ENCODE results near the gene CLSTN2.

CLSTN2 gene

DNA sequence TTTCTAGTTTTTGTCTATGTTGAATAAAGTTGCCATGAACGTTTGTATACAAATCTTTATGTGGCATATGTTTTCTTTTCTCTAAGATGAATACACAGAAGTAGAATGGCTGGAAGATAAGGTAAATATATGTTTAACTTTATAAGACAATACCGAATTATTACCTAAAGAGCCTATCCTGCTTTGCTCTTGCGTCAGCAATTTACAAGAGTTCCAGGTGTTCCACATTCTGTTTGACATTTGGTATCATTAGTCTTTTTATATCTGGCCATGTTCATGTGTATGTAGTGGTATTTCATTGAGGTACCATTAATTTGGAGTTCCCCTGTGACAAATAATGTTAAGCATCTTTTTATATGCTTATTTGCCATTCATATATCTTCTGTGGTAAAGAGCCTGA is 668.8 kb downstream of the CLSTN2 start:
- in situ Hi-C loops (cut with HindIII; ENCODE audit: low pct_unique_long_range_greater_than_20kb, low sequenced_read_pairs), result no loop called here
- no peak for DNase-seq (ENCODE audit: low read depth in 1 of 2, low spot score in 1 of 2)
- TF ChIP-seq JUND (IDR thresholded peaks at IDR 0.05; ENCODE audit: low read depth), result no peak

DNA sequence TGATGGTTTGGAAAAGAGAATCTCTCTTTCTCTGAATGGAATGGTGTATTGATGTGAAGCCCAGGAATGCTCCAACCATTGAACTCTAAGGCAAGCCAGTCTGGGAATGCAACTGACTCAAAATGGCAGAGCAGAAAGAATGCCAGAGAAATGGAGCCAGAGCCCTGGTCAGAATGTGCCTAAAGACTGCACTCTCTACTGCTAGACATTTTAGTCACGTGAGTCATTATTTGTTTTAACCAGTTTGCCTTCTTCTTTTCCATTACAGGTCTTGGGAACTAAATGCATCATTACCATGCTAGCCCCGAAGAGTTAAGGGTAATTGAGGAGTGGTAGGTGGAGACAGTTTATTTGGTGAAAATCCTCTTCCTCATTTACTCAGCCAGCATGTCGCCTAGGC is 675.6 kb downstream of the CLSTN2 start:
- no peak for DNase-seq (ENCODE audit: low read depth in 1 of 2, low spot score in 1 of 2)
- TF ChIP-seq JUND (IDR thresholded peaks at IDR 0.05; ENCODE audit: low read depth), result no peak
- in situ Hi-C loops (cut with HindIII; ENCODE audit: low pct_unique_long_range_greater_than_20kb, low sequenced_read_pairs), result no loop called here

DNA sequence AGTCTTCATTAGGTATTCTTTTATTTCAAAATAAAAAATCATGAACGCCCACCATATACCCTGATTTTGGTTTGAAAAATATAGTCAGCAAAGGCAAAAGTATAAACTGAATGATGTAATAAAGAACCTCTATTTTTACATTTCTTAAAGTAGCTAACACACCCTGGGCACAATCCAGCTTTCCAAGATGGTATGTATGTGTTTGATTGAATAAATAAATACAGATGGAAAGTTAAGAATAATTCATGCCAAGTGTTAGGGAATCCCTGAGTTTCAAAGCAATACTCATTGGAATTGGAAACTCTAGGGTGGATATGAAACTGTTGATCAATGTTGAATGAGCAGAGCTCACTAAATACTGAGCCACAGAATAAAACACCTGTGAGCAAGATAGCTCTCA is 679.0 kb downstream of the CLSTN2 start:
- in situ Hi-C loops (cut with HindIII; ENCODE audit: low pct_unique_long_range_greater_than_20kb, low sequenced_read_pairs), result no loop called here
- no peak for DNase-seq (ENCODE audit: low read depth in 1 of 2, low spot score in 1 of 2)
- no peak for TF ChIP-seq JUND (IDR thresholded peaks at IDR 0.05; ENCODE audit: low read depth)

DNA sequence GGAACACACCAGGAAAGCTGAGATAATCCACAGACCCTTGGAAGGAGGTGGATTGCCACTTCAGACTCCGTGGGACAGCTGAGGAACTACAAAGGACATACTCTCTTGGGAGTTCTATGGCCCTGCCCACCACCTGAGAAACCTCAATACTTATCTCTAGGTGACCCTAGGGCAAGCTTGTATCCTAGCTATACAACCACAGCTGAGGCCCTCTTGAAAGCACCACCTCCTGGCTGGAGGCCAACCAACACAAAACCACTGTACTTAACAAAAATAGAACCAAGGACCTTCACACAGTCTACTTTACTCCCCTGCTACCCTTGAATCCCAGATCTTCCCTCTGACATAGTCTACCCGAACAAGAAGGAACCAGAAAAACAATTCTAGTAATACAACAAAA is 682.1 kb downstream of the CLSTN2 start:
- TF ChIP-seq JUND (IDR thresholded peaks at IDR 0.05; ENCODE audit: low read depth), result no peak
- DNase-seq (ENCODE audit: low read depth in 1 of 2, low spot score in 1 of 2), result no peak
- in situ Hi-C loops (cut with HindIII; ENCODE audit: low pct_unique_long_range_greater_than_20kb, low sequenced_read_pairs), result no loop called here

GRCh38 chr3:140626856-140627255 is 691.9 kb downstream of the CLSTN2 start:
- no peak for DNase-seq (ENCODE audit: low read depth in 1 of 2, low spot score in 1 of 2)
- in situ Hi-C loops (cut with HindIII; ENCODE audit: low pct_unique_long_range_greater_than_20kb, low sequenced_read_pairs), result no loop called here
- TF ChIP-seq JUND (IDR thresholded peaks at IDR 0.05; ENCODE audit: low read depth), result no peak

Data from T47D (cell line).